Stomach smooth muscle (tissue), 2 donors: Measurements from ENCODE around the gene ZNF382.

ENCODE experiments used
- H3K27ac ChIP-seq: one replicate; pipeline ENCODE4 v1.7.0; 2013; ENCODE audit warnings: mild to moderate bottlenecking, low read length, inconsistent platforms
- H3K27me3 ChIP-seq, 2 donors: one replicate each; pipeline ENCODE4 v1.7.0; 2013; ENCODE audit warnings: low read length in 2 of 2; ENCODE audit not compliant: insufficient read depth in 2 of 2, control insufficient read depth in 1 of 2
- H3K36me3 ChIP-seq, 2 donors: one replicate each; pipeline ENCODE4 v1.7.0; 2013; ENCODE audit warnings: low read length in 2 of 2; ENCODE audit not compliant: control insufficient read depth in 2 of 2, insufficient read depth in 2 of 2
- H3K4me1 ChIP-seq: one replicate; pipeline ENCODE4 v1.7.0; 2013; ENCODE audit warnings: low read length; ENCODE audit not compliant: control insufficient read depth, insufficient read depth
- H3K4me3 ChIP-seq, 2 donors: one replicate each; pipeline ENCODE4 v1.7.0; 2013; ENCODE audit warnings: low read length in 2 of 2
- H3K9ac ChIP-seq, 2 donors: one replicate each; pipeline ENCODE4 v1.7.0; 2013; ENCODE audit warnings: low read length in 2 of 2, mild to moderate bottlenecking in 1 of 2
- H3K9me3 ChIP-seq, 2 donors: one replicate each; pipeline ENCODE4 v1.7.0; 2013; ENCODE audit warnings: low read length in 2 of 2; ENCODE audit not compliant: control insufficient read depth in 2 of 2
- donor health status: healthy.
- donor health status: Pancreatic carcinoma.

The ZNF382 gene

DNA sequence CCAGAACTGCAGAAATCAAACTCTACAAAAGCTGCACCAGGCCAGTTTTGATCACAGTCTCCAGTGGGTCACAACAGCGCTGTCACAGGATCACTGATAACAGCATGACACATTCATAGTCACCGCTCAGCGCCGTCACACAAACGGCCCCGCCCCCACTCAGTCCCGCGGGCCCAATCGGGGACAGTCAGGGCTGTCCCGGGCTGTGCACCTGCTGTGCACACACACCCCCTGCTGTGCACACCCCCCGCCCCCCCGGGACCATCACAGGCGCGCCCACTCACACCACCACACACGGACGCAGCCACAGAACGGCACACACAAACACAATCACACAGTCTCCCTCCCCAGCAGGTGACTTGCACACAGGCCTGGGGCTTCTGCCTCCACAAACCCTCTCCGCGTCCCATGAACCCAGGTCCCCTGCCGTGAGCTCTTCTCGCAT is 435 bp upstream of the ZNF382 start:
- H3K27ac ChIP-seq, result peak overlapping the region; percentile 67
- H3K9ac ChIP-seq, result peak overlapping the region; percentile 87
- H3K4me1 ChIP-seq, result peaks cover 4% of the 10 kb centered on the region
- no peaks in the 10 kb centered on the region for H3K27me3 ChIP-seq
- peak overlapping the region; percentile 77 to 90 for H3K4me3 ChIP-seq
- peaks cover 7 to 13% of the 10 kb centered on the region in 2 donors for H3K36me3 ChIP-seq
- H3K9me3 ChIP-seq, result peaks cover 0 to 2% of the 10 kb centered on the region in 2 donors

DNA sequence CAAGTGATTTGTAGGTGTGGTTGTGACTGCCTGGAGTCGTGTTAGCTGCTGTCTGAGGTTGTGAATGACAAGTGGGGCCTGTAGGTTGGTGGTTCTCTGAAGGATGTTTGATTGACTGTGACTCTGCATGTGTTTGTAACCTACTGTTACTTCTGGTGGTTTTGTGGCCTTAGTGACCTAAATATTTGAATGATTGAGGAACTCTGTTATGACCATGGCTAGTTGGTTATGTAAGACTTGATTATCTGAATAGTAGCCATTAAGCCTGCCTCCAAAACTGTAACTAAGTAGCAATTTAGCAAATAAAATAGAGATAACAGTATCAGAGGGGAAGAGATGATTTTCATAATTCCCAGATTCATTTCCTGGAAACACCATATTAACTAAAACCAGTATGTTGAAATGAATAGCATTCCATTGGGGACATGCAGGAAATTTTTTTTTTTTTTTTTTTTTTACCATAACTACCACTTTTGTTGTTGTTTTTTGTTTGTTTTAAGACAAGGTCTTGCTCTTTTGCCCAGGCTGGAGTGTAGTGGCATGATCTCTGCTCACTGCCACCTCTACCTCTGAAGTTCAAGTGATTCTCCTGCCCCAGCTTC is 865 bp downstream of the ZNF382 start:
- Histone ChIP-seq H3K9ac (peak overlapping the region; percentile 87), H3K27ac (peak overlapping the region; percentile 67), H3K4me3 (peak overlapping the region; percentile 77 to 90), H3K27me3 (no peaks in the 10 kb centered on the region), H3K36me3 (peaks cover 17 to 18% of the 10 kb centered on the region in 2 donors), H3K4me1 (peaks cover 4% of the 10 kb centered on the region), H3K9me3 (peaks cover 0 to 2% of the 10 kb centered on the region in 2 donors)

DNA sequence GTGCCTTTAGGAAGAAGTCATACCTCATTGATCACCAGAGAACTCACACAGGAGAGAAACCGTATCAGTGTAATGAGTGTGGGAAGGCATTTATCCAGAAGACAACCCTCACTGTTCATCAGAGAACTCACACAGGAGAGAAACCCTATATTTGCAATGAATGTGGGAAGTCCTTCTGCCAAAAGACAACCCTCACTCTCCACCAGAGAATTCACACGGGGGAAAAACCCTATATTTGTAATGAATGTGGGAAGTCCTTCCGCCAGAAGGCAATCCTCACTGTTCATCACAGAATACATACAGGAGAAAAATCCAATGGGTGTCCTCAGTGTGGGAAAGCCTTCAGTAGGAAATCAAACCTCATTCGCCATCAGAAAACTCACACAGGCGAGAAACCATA is 21.9 kb downstream of the ZNF382 start:
- Histone ChIP-seq H3K9ac (no peak overlapping the region), H3K9me3 (peaks cover 46 to 72% of the 10 kb centered on the region in 2 donors), H3K4me1 (no peaks in the 10 kb centered on the region), H3K4me3 (peak overlapping the region in 1 of 2 donors; percentile 5), H3K36me3 (peaks cover 14 to 36% of the 10 kb centered on the region in 2 donors), H3K27me3 (no peaks in the 10 kb centered on the region), H3K27ac (no peak overlapping the region)

DNA sequence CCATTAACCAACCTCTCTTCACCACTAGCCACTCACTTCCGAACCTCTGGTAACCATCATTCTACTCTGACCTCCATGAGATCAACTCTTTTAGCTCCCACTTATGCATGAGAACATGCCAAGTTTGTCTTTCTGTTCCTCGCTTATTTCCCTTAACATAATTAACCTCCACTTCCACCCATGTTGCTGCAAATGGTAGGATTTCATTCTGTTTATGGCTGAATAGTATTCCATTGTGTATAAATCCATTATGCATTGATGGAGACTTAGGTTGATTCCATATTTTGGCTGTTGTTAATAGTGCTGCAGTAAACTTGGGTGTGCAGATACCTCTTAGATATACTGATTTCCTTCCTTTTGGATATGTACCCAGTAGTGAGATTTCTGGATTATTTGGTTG is 30.2 kb downstream of the ZNF382 start:
- no peak overlapping the region for H3K4me3 ChIP-seq
- no peaks in the 10 kb centered on the region for H3K27me3 ChIP-seq
- H3K9ac ChIP-seq, result no peak overlapping the region
- H3K27ac ChIP-seq, result no peak overlapping the region
- peaks cover 58 to 85% of the 10 kb centered on the region in 2 donors for H3K9me3 ChIP-seq
- no peaks in the 10 kb centered on the region for H3K4me1 ChIP-seq
- peaks cover 27 to 29% of the 10 kb centered on the region in 2 donors for H3K36me3 ChIP-seq

DNA sequence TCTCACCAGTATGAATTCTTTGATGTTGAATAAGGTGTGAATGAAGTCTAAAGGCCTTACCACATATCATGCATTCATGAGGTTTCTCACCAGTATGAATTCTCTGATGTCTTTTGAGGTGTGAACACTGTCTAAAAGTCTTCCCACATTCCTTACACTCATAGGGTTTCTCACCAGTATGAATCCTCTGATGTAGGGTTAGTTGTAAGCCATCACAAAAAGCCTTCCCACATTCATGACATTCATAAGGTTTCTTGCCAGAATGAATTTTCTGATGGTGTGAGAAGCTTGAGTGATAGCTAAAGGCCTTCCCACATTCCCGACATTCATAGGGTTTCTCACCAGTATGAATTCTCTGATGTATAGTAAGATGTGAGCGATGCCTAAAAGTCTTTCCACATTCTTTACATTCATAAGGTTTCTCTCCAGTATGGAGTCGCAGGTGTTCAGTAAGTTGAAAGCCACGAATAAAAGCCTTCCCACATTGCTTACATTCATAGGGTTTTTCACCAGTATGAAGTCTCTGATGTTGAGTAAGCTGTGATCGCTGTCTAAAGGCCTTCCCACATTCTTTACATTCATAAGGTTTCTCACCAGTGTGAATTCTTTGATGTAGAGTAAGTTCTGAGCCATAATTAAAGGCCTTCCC is 33.9 kb downstream of the ZNF382 start:
- Histone ChIP-seq H3K9me3 (peaks cover 57 to 72% of the 10 kb centered on the region in 2 donors), H3K4me1 (no peaks in the 10 kb centered on the region), H3K9ac (no peak overlapping the region), H3K36me3 (peaks cover 38 to 41% of the 10 kb centered on the region in 2 donors), H3K4me3 (peak overlapping the region in 1 of 2 donors; percentile 44), H3K27me3 (no peaks in the 10 kb centered on the region), H3K27ac (no peak overlapping the region)

DNA sequence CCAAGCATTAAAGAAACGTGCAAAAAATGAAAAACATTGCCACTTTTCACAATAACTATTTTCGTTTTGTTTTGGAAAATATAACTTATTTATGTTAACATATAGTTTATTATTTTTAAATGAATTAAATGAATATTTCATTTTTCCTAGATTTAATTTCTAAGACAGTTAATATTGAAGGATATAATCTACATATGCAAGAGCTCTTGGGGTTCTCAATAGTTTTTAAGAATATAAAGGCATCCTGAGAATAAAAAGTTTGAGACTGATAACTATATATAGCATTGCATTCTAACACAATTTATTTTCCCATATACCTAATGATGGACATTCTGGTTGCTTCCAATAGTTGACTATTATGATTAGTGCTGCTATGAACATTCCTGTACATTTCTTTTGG is 41.6 kb downstream of the ZNF382 start:
- Histone ChIP-seq H3K27me3 (no peaks in the 10 kb centered on the region), H3K4me1 (no peaks in the 10 kb centered on the region), H3K27ac (no peak overlapping the region), H3K9me3 (peaks cover 33 to 49% of the 10 kb centered on the region in 2 donors), H3K4me3 (peak overlapping the region in 1 of 2 donors; percentile 32), H3K36me3 (peaks cover 30 to 47% of the 10 kb centered on the region in 2 donors), H3K9ac (no peak overlapping the region)

DNA sequence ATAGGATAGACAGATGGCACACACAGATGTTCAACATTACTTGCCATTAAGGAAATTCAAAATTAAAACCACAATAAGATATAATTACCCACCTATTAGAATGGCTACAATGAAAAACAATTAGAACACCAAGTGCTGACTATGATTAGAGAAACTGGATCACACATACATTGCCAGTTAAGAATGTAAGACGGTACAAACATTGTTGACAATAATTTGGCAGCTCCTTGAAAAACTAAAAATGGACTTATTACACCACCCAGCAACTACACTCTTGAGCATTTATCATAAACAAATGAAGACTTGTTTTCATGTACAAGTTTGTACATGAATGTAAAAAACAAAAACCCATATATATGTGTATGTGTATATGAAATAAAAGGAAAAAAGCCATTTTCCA is 47.8 kb downstream of the ZNF382 start:
- no peaks in the 10 kb centered on the region for H3K27me3 ChIP-seq
- H3K36me3 ChIP-seq, result peaks cover 46 to 53% of the 10 kb centered on the region in 2 donors
- H3K4me1 ChIP-seq, result no peaks in the 10 kb centered on the region
- H3K4me3 ChIP-seq, result no peak overlapping the region
- H3K9ac ChIP-seq, result no peak overlapping the region
- H3K9me3 ChIP-seq, result peaks cover 24 to 29% of the 10 kb centered on the region in 2 donors
- no peak overlapping the region for H3K27ac ChIP-seq

DNA sequence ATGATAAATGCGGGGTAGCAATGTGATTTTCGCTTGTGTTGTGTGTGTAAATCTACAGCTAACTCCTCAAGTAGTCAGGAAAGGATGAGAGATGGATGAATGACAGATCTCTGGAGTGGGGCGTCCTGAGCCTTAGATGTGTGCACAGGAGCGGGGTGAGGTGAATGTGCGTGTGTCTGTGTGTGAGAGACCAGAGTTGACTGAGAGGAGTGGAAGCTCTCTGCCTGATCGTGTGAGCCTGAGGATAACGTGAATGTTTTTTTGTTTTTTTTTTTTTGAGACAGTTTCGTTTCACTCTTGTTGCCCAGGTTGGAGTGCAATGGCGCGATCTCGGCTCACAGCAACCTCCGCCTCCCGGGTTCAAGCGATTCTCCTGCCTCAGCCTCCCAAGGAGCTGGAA is 60.7 kb downstream of the ZNF382 start:
- Histone ChIP-seq H3K4me1 (peaks cover 20% of the 10 kb centered on the region), H3K9ac (peak overlapping the region in 1 of 2 donors; percentile 94), H3K27me3 (no peaks in the 10 kb centered on the region), H3K27ac (no peak overlapping the region), H3K4me3 (peak overlapping the region; percentile 99 to 100), H3K36me3 (peaks cover 11 to 12% of the 10 kb centered on the region in 2 donors), H3K9me3 (no peaks in the 10 kb centered on the region)

DNA sequence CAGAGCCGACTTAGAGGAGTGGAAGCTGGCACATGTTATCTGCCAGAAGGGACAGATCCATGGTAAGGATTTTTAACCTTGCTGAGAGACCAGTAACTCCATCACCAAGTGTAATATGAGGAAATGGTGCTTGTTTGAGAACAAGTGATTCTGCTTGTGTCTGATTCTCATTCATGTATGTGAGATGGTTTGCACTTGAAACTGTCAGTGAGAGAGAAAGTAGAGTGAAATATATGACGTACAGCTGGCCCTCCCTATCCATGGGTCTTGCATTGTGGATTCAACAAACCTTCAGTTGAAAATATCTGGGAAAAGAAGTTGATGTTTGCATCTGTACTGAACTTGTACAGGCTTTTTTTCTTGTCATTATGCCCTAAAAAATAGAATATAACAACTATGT is 63.5 kb downstream of the ZNF382 start:
- H3K9ac ChIP-seq, result no peak overlapping the region
- peak overlapping the region; percentile 12 to 44 for H3K4me3 ChIP-seq
- H3K27me3 ChIP-seq, result no peaks in the 10 kb centered on the region
- H3K4me1 ChIP-seq, result peaks cover 20% of the 10 kb centered on the region
- H3K27ac ChIP-seq, result no peak overlapping the region
- peaks cover 6 to 10% of the 10 kb centered on the region in 2 donors for H3K36me3 ChIP-seq
- peaks cover 0 to 9% of the 10 kb centered on the region in 2 donors for H3K9me3 ChIP-seq

DNA sequence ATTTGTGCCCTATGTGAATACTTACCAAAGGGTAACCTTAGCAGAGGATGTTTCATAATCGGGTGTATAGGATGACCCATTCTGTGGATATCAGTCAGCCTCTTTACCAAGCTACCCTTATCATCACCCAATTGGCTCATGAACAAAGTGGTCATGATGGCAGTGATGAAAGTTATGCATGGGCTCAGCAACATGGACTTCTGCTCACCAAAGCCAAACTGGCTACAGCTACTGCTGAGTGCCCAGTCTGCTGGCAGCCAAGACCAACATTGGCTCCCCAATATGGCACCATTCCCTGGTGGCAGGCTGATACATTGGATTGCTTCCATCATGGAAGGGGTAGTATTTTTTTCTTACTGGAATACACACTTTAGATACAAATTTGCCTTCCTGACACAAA is 67.3 kb downstream of the ZNF382 start:
- no peak overlapping the region for H3K9ac ChIP-seq
- H3K4me3 ChIP-seq, result no peak overlapping the region
- H3K27ac ChIP-seq, result no peak overlapping the region
- peaks cover 3 to 9% of the 10 kb centered on the region in 2 donors for H3K9me3 ChIP-seq
- peaks cover 0 to 8% of the 10 kb centered on the region in 2 donors for H3K36me3 ChIP-seq
- no peaks in the 10 kb centered on the region for H3K27me3 ChIP-seq
- peaks cover 9% of the 10 kb centered on the region for H3K4me1 ChIP-seq

DNA sequence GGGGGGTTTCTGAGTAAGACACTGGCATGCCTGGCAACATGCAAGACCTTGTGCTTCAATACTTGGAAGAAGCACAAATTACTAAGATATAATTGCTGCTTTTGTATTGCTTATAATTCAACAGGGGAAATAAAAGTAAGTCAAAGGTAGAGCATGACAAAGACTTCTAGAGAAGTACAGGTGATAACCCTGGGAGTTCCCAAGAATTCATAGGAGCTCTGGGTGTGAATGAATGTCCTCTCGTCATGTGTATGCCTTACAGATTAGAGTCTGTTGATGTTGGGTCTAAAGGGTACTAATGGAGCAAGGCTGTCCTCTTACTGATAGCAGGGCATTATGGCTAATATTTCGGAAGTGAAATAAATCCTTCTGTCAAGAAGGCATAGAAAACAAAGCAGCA is 69.1 kb downstream of the ZNF382 start:
- Histone ChIP-seq H3K9me3 (peaks cover 3 to 9% of the 10 kb centered on the region in 2 donors), H3K27ac (no peak overlapping the region), H3K27me3 (no peaks in the 10 kb centered on the region), H3K4me3 (no peak overlapping the region), H3K4me1 (no peaks in the 10 kb centered on the region), H3K9ac (no peak overlapping the region), H3K36me3 (peaks cover 12 to 14% of the 10 kb centered on the region in 2 donors)
